Measurements from ENCODE around the gene TUBA4A. TPM values are rescaled to one million over a fixed set of nuclear protein-coding genes. Genes with fewer than 3 reads are reported as not detected.

The TUBA4A gene
- total and polyA plus RNA-seq, 9 of the 15 experiments (the other 6 are each of a cell fraction or from before 2014, with no cell fraction given): 25.1 to 174 (median 42.4) TPM

GRCh38 chr2:219252900-219253752, 592 bp downstream of the TUBA4A start, which contains the start of gene TUBA4B (continued):
- peak; percentile 93 for TF ChIP-seq ZNF740 (CRISPR knock-in tag; IDR thresholded peaks at IDR 0.05)
- peak in 1 of 2 experiments; percentile 8; a peak in 1 of 4 replicates for TF ChIP-seq ZNF740 (tag; IDR thresholded peaks at IDR 0.05)
- no peak for TF ChIP-seq SLC30A9 (CRISPR knock-in tag; IDR thresholded peaks at IDR 0.05)
- TF ChIP-seq YY1 (IDR thresholded peaks at IDR 0.05; ENCODE audit: borderline replicate concordance in 1 of 3, control insufficient read depth in 1 of 3, extremely low read depth in 1 of 3, insufficient read depth in 3 of 3, insufficient read length in 1 of 3, insufficient replicate concordance in 2 of 3, low read depth in 1 of 3, low read length in 2 of 3): peak in 1 of 3 experiments; percentile 46
- 0 out of 4 replicates have a peak, but pooled peaks of 1 of the 2 experiments have one; percentile 20 for TF ChIP-seq TEAD1 (CRISPR knock-in tag; IDR thresholded peaks at IDR 0.05)
- 0 out of 4 replicates have a peak, but pooled peaks of 1 of the 2 experiments have one; percentile 10 for TF ChIP-seq KDM1A (IDR thresholded peaks at IDR 0.05)
- TF ChIP-seq ZNF592 (IDR thresholded peaks at IDR 0.05): peak; percentile 33; the same call in 1 of the 2 replicates
- no peak for TF ChIP-seq ZBTB11 (CRISPR knock-in tag; IDR thresholded peaks at IDR 0.05)
- peak; percentile 45; the same call in 1 of the 2 replicates for TF ChIP-seq SPI1 (IDR thresholded peaks at IDR 0.05; ENCODE audit: borderline replicate concordance, low read depth, low read length)
- peak; percentile 74 for TF ChIP-seq C11orf30 (IDR thresholded peaks at IDR 0.05; ENCODE audit: low read depth)
- peak; percentile 81 for TF ChIP-seq L3MBTL2 (IDR thresholded peaks at IDR 0.05)
- TF ChIP-seq RBBP5 (IDR thresholded peaks at IDR 0.05; ENCODE audit: borderline replicate concordance, insufficient read depth, low read length, poor library complexity, severe bottlenecking): peak; percentile 41
- peak; percentile 13 for TF ChIP-seq TAF1 (IDR thresholded peaks at IDR 0.05; ENCODE audit: control insufficient read depth, extremely low read depth, insufficient read depth, low read length, severe bottlenecking)
- TF ChIP-seq MTA3 (IDR thresholded peaks at IDR 0.05; ENCODE audit: borderline replicate concordance): no peak
- peak; percentile 52 for TF ChIP-seq ZNF316 (IDR thresholded peaks at IDR 0.05)
- TF ChIP-seq ETV1 (tag; conservative IDR thresholded peaks at IDR 0.05; ENCODE audit: low read depth): 0 out of 2 replicates have a peak, but pooled peaks have one; percentile 4
